ENCODE measurements around the gene PERP. TPM values are rescaled to one million over a fixed set of nuclear protein-coding genes. Genes with fewer than 3 reads are reported as not detected.

The PERP gene
- total and polyA plus RNA-seq, 2 of the 4 experiments (the other 2 are of a cell fraction): 7.7 to 21.4 TPM

GRCh38 chr6:138044972-138045371 lies 62.2 kb downstream of the PERP start:
- H3K14ac ChIP-seq (replicated peaks; ENCODE audit: low read depth, low read length): no peak overlapping the region
- H2AK9ac ChIP-seq (replicated peaks; ENCODE audit: low read depth, low read length, poor library complexity): no peak overlapping the region
- intact Hi-C loops (cut with micrococcal nuclease) (no loop called here), dilution Hi-C loops (cut with HindIII; ENCODE audit: low sequenced_read_pairs, unreplicated experiment) (no loop called here), in situ Hi-C loops (cut with MboI; ENCODE audit: low sequenced_read_pairs) (no loop called here)
- no peaks in the 10 kb centered on the region for H3K36me3 ChIP-seq (ENCODE audit: control insufficient read depth, insufficient read depth, low read length)
- WGBS, 2 experiments (ENCODE audit: extremely low coverage in 2 of 2, insufficient read length in 1 of 2): no CpG with 5 or more reads among the region's 1 CpG
- H3K27me3 ChIP-seq (ENCODE audit: control insufficient read depth, insufficient read depth, low read length): no peaks in the 10 kb centered on the region
- ATAC-seq (ENCODE audit: low read depth) (no peak), DNase-seq (no peak)
- no peak overlapping the region for H3K9ac ChIP-seq (ENCODE audit: low read depth, low read length)
- H3K4me3 ChIP-seq (ENCODE audit: insufficient read depth, low read depth, low read length): no peak overlapping the region
- no peak overlapping the region for H2BK120ac ChIP-seq (ENCODE audit: low read depth, low read length)
- no peak overlapping the region for H4K91ac ChIP-seq (ENCODE audit: insufficient read depth, low read depth, low read length)
- H3K4ac ChIP-seq (ENCODE audit: low read depth, low read length): no peak overlapping the region
- H3K4me2 ChIP-seq (ENCODE audit: low read depth, low read length): no peak overlapping the region
- ChIA-PET POLR2A (ENCODE audit: unreplicated experiment) (no interaction called here), CTCF (no interaction called here)
- no peak overlapping the region for H2BK15ac ChIP-seq (ENCODE audit: low read depth, low read length)
- TF ChIP-seq CEBPB (IDR thresholded peaks at IDR 0.05; ENCODE audit: low read depth, low read length) (no peak), USF2 (IDR thresholded peaks at IDR 0.05; ENCODE audit: low read depth, low read length) (no peak), MAZ (IDR thresholded peaks at IDR 0.05; ENCODE audit: borderline replicate concordance, low read depth, low read length) (no peak), CHD1 (IDR thresholded peaks at IDR 0.05; ENCODE audit: low read depth, low read length) (no peak), FOS (IDR thresholded peaks at IDR 0.05; ENCODE audit: low read depth, low read length) (no peak), CTCF (conservative IDR thresholded peaks at IDR 0.05; ENCODE audit: low read depth, low read length) (no peak), BHLHE40 (IDR thresholded peaks at IDR 0.05; ENCODE audit: low read depth, low read length) (no peak), RAD21 (IDR thresholded peaks at IDR 0.05; ENCODE audit: low read length) (no peak), SMC3 (IDR thresholded peaks at IDR 0.05; ENCODE audit: low read depth, low read length) (no peak), RCOR1 (IDR thresholded peaks at IDR 0.05; ENCODE audit: insufficient replicate concordance, low read length) (no peak), MXI1 (IDR thresholded peaks at IDR 0.05; ENCODE audit: borderline replicate concordance, low read depth, low read length) (no peak), MAFK (IDR thresholded peaks at IDR 0.05; ENCODE audit: low read depth, low read length) (no peak), POLR2A (IDR thresholded peaks at IDR 0.05; ENCODE audit: low read depth, low read length) (no peak), NFE2L2 (IDR thresholded peaks at IDR 0.05; ENCODE audit: low read depth, low read length) (no peak), RFX5 (IDR thresholded peaks at IDR 0.05; ENCODE audit: low read depth, low read length) (no peak), ELK1 (IDR thresholded peaks at IDR 0.05; ENCODE audit: borderline replicate concordance, low read depth, low read length) (no peak)
- H2AFZ ChIP-seq (replicated peaks; ENCODE audit: low read length, poor library complexity): no peak overlapping the region
- no peak overlapping the region for H3K56ac ChIP-seq (ENCODE audit: extremely low read depth, insufficient read depth, low read length)
- H3K4me1 ChIP-seq (ENCODE audit: control insufficient read depth, insufficient read depth, low read length): no peaks in the 10 kb centered on the region
- no peaks in the 10 kb centered on the region for H3K9me1 ChIP-seq (ENCODE audit: insufficient read depth, low read length)
- H3K23ac ChIP-seq (ENCODE audit: low read depth, low read length): no peak overlapping the region
- H4K5ac ChIP-seq (ENCODE audit: low read depth, low read length): no peak overlapping the region
- no peak overlapping the region for H3K18ac ChIP-seq (ENCODE audit: low read depth, low read length)
- H2AK5ac ChIP-seq (ENCODE audit: low read depth, low read length): no peak overlapping the region
- no peaks in the 10 kb centered on the region for H3K9me3 ChIP-seq (ENCODE audit: control insufficient read depth, insufficient read depth, low read length)
- BruUV-seq (replicated peaks): no TSS peak
- no peak overlapping the region for H3K27ac ChIP-seq (ENCODE audit: insufficient read depth, low read length)
- H3K79me1 ChIP-seq (ENCODE audit: low read depth in 1 of 2, low read length in 2 of 2): no peaks in the 10 kb centered on the region
- H4K20me1 ChIP-seq (ENCODE audit: insufficient read depth, low read length): no peaks in the 10 kb centered on the region
- no peak overlapping the region for H2BK20ac ChIP-seq (ENCODE audit: low read depth, low read length)
- no peak overlapping the region for H2BK5ac ChIP-seq (ENCODE audit: low read depth, low read length, poor library complexity, severe bottlenecking)
- no peak overlapping the region for H4K8ac ChIP-seq (ENCODE audit: low read depth in 2 of 2, low read length in 2 of 2)
